Measurements from ENCODE around the gene TMPRSS11B.
"Not testable (repeated sequence)": the region's sequence is repeated elsewhere in the genome, so short reads cannot be mapped to it uniquely, and the experiment has no call there.

TMPRSS11B gene

GRCh38 chr4:68218044-68218443 is 27.4 kb downstream of the TMPRSS11B start:
- Histone ChIP-seq H3K27ac (replicated peaks) (no peak overlapping the region), H3K27me3 (ENCODE audit: insufficient read depth, poor library complexity, severe bottlenecking) (no peaks in the 10 kb centered on the region), H3K4me3 (replicated peaks; ENCODE audit: insufficient read depth, low read length) (no peak overlapping the region)
- TF ChIP-seq CTCF (IDR thresholded peaks at IDR 0.05; ENCODE audit: insufficient read depth, low read length) (no peak), GABPA (IDR thresholded peaks at IDR 0.05; ENCODE audit: low read depth) (no peak), SPI1 (IDR thresholded peaks at IDR 0.05; ENCODE audit: borderline replicate concordance, low read depth) (no peak)
- no peak for DNase-seq (ENCODE audit: low read depth in 1 of 2, low spot score in 1 of 2)

GRCh38 chr4:68216501-68216900 is 29.0 kb downstream of the TMPRSS11B start:
- Histone ChIP-seq H3K4me3 (replicated peaks; ENCODE audit: insufficient read depth, low read length) (no peak overlapping the region), H3K27ac (replicated peaks) (no peak overlapping the region), H3K27me3 (ENCODE audit: insufficient read depth, poor library complexity, severe bottlenecking) (no peaks in the 10 kb centered on the region)
- no peak for DNase-seq (ENCODE audit: low read depth in 1 of 2, low spot score in 1 of 2)
- TF ChIP-seq SPI1 (IDR thresholded peaks at IDR 0.05; ENCODE audit: borderline replicate concordance, low read depth) (no peak), POLR2AphosphoS5 (IDR thresholded peaks at IDR 0.05; ENCODE audit: low read depth) (no peak), GABPA (IDR thresholded peaks at IDR 0.05; ENCODE audit: low read depth) (no peak), CTCF (IDR thresholded peaks at IDR 0.05; ENCODE audit: insufficient read depth, low read length) (no peak)
- TF ChIP-seq, protein P1, sequence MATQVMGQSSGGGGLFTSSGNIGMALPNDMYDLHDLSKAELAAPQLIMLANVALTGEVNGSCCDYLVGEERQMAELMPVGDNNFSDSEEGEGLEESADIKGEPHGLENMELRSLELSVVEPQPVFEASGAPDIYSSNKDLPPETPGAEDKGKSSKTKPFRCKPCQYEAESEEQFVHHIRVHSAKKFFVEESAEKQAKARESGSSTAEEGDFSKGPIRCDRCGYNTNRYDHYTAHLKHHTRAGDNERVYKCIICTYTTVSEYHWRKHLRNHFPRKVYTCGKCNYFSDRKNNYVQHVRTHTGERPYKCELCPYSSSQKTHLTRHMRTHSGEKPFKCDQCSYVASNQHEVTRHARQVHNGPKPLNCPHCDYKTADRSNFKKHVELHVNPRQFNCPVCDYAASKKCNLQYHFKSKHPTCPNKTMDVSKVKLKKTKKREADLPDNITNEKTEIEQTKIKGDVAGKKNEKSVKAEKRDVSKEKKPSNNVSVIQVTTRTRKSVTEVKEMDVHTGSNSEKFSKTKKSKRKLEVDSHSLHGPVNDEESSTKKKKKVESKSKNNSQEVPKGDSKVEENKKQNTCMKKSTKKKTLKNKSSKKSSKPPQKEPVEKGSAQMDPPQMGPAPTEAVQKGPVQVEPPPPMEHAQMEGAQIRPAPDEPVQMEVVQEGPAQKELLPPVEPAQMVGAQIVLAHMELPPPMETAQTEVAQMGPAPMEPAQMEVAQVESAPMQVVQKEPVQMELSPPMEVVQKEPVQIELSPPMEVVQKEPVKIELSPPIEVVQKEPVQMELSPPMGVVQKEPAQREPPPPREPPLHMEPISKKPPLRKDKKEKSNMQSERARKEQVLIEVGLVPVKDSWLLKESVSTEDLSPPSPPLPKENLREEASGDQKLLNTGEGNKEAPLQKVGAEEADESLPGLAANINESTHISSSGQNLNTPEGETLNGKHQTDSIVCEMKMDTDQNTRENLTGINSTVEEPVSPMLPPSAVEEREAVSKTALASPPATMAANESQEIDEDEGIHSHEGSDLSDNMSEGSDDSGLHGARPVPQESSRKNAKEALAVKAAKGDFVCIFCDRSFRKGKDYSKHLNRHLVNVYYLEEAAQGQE (IDR thresholded peaks at IDR 0.05; ENCODE audit: insufficient replicate concordance, low read depth): no peak

DNA sequence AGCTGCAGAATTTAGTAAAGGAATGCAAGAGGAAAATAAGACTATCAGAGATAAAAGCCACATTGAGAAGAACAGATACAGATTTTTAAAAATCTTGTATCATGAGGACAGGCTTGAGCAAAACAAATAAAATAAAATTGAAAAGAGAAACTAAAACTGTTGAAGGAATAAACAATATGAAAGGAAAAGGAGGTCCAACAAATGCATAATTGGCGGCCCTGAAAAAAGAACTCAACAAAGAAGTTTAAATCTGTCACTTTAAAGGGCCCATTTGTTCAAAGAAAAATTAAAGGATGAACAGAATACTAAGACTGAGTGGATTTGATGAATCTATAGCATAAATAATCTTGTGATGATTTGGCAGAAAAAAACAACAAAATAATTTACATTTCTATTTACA is 36.5 kb downstream of the TMPRSS11B start:
- TF ChIP-seq CTCF (IDR thresholded peaks at IDR 0.05; ENCODE audit: insufficient read depth, low read length): no peak
- no peak for TF ChIP-seq GABPA (IDR thresholded peaks at IDR 0.05; ENCODE audit: low read depth)
- TF ChIP-seq SPI1 (IDR thresholded peaks at IDR 0.05; ENCODE audit: borderline replicate concordance, low read depth): no peak
- TF ChIP-seq POLR2AphosphoS5 (IDR thresholded peaks at IDR 0.05; ENCODE audit: low read depth): no peak
- TF ChIP-seq, protein P1 (IDR thresholded peaks at IDR 0.05; ENCODE audit: insufficient replicate concordance, low read depth): no peak
- DNase-seq (ENCODE audit: low read depth in 1 of 2, low spot score in 1 of 2): no peak
- no peak overlapping the region for H3K27ac ChIP-seq (replicated peaks)
- no peak overlapping the region for H3K4me3 ChIP-seq (replicated peaks; ENCODE audit: insufficient read depth, low read length)
- no peaks in the 10 kb centered on the region for H3K27me3 ChIP-seq (ENCODE audit: insufficient read depth, poor library complexity, severe bottlenecking)

GRCh38 chr4:68194305-68194704 is 51.2 kb downstream of the TMPRSS11B start:
- DNase-seq (ENCODE audit: low read depth in 1 of 2, low spot score in 1 of 2); H3K4me3 ChIP-seq (replicated peaks; ENCODE audit: insufficient read depth, low read length); H3K27me3 ChIP-seq (ENCODE audit: insufficient read depth, poor library complexity, severe bottlenecking); H3K27ac ChIP-seq (replicated peaks): not testable (repeated sequence)

All from HL-60 (cell line).